Dedifferentiated amniotic fluid mesenchymal stem cell (primary cell): ENCODE results near the gene HOTAIR.

ENCODE experiments used
- DNase-seq: peaks from one replicate; pipeline ENCODE4 v3.0.0-alpha.2; 2016; ENCODE audit errors: extremely low spot score

The HOTAIR gene

DNA sequence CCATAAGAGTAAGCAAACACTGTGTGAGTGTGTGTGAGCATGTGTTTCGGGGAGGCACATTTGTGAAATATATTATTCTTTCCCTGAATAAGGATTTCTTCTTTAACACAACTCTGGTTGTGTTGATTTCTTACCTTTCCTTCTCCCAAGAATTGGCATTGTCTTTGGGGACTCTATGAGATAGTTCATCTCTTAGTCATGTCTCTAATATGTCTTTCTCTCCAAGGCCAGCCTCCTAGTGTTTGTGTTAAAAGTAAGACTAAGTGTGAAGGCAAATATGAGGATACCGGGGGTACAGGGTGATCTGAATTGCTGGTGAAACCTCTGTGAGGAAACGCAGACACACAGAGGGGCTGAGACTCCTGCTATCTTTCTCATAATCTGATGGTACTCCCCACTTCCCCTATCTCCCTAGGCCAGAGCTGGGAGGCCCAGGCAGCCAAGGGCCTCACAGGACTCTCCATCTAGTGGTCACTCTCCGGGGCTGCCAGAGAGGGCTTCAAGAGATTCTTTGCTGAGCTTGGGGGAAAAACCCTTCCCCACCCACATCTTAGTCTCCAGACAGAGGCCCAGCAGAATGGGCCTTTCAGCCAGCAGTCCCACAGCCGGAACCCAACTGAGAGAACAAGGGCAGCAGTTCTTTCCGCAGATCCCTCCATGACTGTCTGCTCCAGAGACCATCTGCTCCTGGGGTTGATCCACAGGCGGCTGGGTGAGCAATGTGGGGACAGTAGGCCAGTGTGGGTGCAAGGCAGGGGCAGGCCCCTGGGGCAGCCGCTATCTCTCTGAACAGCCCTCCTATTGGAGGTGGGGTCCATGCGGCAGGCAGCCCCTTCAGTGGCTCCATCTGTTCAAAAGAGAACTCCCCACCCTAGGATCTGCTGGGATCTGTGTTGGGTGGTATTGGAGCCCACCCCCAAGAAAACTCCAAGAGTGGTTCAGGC lies 25.8 kb downstream of the HOTAIR start:
- no peak for DNase-seq

DNA sequence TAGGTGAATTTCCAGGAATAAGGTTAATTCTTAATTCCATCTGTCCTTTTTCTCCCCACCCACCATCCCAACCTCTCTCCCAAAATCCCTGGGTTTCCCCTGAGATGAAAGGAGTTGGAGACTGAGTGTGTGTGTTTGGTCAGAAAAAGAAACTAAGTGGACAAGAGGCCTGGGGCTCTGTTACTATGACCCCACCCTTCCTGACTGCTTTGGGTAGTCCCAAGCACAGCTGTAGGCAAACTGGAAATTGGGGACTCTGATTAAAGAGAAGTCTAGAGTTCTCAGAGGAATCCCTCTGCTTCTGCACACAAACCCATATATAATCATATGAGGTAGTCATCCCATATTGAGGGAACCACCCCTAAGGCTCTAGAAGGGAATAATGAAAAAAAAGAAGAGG lies 27.0 kb downstream of the HOTAIR start:
- no peak for DNase-seq

DNA sequence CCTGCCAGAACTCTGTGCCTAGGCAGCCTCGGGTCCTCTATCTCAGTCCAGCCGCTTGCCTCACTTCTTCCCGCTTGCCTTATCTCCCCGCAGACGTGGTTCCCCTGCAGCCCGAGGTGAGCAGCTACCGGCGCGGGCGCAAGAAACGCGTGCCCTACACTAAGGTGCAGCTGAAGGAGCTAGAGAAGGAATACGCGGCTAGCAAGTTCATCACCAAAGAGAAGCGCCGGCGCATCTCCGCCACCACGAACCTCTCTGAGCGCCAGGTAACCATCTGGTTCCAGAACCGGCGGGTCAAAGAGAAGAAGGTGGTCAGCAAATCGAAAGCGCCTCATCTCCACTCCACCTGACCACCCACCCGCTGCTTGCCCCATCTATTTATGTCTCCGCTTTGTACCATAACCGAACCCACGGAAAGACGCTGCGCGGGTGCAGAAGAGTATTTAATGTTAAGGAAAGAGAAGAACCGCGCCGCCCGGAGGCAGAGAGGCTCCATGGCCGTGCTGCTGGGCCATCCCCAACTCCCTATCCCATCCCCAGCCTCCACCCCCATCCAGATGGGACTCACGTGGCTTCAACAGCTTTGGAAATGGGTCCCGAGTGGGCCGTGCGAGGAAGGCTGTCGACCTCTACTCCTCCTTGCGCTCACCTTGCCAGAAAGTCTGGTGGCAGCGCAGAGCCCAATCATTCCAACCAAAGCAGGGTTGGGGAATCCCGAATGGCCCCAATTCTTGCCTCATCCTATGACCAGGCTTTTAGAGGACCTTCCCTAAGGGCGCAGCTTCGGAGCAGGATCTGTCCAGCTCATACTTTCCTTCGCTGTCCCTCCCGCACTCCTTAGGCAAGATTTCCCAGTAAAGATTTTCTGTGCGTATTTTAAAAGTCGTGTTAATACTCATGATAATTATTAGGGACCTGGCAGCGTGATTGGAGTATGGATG lies 29.6 kb downstream of the HOTAIR start:
- no peak for DNase-seq

DNA sequence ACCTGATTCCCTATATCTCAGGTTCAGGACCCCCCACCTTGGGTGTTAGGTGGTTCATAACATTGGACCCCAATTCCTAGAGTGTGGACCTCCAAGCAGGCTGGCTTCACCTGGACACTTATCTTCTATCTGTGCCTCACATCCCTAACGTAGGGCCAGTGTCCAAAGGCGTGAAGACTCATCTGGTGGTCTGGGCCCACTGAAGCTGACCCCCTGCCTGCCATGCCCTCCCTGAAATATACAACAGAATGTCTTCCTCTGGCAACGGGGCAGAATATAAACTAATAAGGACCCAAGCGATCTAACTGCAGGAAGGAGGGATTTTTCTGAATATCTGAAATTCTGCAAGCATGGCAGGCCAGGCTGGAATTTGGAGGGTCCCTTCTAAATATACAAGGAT lies 30.5 kb downstream of the HOTAIR start:
- no peak for DNase-seq

DNA sequence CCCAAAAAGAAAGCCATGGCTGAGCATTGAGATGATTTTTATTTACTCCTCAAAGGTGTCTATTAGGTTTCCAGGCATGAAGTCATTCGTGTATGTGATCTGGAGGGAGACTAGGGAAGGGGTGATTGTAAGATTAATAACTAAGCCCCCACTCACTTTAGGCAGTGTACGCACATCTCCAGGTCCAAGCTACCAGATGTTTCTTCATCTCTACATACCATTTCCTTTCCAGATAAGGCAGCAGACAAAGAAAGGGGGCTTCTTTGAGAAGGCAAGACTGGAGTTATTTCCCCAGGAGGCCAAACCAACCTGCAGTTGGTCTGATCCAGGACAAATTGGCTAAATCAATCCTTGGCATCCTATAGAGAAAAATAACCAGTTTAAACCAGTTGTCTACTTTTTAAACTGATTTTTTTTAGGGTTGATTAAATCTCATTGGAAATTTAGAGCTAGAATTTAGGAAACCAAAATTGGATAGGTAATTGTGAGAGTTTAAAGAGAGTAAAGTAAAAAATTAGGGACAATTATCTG lies 32.2 kb downstream of the HOTAIR start:
- DNase-seq, result no peak

DNA sequence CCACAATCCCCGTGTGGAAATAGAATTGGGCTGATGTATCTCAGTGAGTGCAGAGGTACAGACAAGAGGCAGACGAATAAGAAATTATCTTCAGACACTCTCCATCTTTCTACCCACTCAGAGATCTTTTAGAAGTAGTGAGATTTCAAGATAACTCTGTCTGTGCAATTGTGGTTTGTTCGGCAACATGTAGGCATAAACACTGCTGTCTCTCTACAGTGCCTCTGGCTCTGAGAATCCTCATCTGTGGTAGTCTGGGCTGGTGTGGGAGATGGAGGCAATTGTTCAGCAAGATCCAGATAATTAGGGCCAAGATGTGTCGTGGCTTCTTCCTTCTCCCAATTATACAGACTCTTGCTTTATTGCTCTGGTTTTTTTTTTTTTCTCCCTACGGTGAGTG lies 33.0 kb downstream of the HOTAIR start:
- DNase-seq, result no peak

DNA sequence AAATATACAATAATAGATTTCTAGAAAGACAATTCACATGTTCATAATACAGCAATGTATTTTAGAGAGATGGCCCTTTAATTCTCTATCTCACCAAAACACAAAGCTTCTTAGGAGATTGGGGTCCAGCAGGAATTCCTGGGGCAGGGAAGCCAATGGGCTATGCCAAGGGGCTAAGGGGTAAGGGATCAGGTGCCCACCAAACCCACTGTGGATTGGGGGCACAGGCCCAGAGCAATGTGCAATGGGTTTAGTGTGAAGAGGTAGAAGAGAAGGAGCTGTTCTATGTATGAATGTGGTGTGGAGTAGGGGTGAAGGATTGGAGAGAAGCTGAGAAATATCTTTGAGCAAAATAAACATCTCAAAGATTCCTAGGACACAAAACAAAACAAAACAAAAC lies 33.6 kb downstream of the HOTAIR start:
- no peak for DNase-seq

DNA sequence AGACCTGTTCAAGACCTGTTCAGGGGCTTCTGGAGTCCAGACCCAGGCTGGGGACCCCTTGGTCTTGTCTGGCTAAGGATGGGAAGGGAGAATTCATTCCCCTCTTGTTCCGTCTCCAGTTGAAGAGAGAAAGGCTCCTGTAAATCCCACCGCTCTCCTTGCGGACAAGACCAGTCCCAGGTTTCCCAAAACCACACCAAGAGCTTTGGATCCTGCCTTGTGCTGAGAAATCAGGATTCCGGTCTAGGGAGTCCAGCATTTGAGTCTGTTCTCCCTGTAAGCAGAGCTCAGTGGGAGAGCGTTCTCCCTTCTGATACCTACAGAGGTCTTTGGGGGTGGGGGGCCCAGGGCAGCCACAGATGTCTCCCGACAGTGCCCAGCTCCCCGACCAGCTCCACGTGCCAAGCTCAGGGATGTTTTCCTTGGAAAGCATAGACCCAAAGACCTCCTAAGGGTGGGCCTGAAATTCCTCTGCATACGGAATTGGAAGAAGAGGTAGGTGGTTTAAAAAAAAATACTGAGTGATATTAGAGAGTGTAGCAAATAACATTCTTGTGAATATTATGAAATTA lies 34.2 kb downstream of the HOTAIR start:
- no peak for DNase-seq

DNA sequence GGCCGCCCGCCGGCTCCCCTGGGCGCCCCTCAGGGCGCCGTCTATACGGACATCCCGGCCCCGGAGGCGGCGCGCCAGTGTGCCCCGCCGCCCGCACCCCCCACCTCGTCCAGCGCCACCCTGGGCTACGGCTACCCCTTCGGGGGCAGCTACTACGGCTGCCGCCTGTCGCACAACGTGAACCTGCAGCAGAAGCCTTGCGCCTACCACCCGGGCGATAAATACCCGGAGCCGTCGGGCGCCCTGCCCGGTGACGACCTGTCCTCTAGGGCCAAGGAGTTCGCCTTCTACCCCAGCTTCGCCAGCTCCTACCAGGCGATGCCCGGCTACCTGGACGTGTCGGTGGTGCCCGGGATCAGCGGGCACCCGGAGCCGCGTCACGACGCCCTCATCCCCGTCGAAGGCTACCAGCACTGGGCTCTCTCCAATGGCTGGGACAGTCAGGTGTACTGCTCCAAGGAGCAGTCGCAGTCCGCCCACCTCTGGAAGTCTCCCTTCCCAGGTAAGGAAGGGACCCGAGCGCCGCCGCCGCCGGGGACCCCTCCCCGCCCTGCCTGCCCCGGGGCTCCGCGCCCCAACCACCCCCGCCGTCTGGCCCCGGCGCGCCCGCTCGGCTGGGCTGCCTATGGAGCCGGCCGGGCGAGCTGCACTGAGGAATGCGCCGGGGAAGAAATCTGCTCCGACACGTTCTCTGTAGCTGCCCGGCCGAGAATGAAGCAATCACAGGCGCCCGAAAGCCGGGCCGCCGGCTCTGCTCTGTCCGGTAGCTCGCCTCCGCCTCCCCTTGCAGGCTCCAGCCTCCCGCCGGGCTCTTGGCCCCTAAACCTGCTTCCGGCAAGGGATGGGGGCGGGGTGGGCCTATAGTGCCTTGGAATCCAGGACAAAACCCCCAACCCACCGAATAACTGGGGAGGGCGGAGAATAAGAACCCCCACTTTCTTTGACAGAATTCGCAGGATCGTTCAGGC lies 35.3 kb downstream of the HOTAIR start:
- no peak for DNase-seq

DNA sequence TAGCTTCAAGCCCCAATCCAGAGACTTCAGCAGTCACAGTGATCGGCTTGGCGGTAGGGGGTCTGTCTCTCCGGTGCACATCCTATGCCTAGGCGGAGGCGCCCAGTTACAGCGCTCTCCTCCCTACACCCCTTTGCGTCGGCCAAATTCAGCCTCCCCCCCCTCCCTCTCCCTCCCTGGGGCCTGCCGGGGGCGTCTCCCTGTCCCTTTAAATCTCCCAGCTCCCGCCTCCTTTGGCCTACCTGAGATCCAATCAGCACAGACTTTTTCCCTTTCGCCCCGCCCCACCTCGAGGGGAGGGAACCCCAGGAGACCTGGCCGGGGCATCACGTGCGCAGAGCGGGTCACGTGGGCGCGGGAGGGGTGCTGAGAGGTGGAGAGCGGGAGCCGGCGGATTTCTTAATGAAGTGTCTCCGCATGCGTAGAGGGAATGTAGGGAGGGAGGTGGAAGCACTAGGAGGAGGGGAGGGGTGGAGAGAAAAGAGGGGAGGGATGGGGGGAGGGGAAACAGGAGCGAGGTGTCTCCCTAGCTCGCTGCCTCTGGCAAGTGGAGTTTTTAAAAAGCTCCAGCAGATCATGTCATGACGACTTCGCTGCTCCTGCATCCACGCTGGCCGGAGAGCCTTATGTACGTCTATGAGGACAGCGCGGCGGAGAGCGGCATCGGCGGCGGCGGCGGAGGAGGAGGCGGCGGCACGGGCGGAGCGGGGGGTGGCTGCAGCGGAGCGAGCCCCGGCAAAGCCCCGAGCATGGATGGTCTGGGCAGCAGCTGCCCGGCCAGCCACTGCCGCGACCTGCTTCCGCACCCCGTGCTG lies 36.2 kb downstream of the HOTAIR start, which contains the start of gene HOXC13:
Gene HOXC13, plus strand, starts transcription at position 506 of the 815 bp plus-strand sequence. Its CDS starts 76 bp downstream, at position 582.
- DNase-seq, result no peak

DNA sequence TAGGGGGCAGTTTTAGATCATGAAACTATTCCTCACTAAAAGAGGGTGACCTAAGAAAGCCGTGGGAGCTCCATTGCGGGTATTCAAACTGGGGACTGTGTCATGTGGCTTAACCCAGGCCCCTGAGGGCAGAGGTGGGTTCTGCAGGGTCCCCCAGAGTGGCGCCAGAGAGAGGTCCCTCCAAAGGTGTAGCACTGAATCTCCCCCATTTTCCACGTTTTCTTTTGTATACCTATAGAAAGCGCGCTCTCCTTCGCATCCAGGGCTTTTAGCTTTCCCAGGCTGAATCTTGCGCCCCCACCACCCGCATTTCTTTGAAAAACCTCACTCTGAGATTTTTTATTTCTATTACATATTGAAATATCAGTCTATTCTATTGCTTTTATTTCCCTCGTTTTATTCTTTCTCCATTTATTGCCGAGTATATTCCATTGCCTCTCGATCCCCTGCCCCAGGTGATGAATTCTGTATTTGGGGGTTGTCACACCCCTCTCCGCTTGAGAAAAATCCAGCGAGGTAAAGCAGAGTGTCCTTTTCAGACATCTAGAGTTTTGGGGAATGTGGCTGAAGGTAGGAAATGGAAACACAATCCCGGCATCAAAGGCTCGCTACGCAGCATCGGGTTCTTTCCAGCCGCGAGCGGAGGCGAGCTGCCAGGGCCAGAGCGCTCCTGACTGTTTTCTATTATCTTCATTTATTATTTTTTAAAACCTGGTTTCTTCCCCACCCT lies 37.0 kb downstream of the HOTAIR start:
- DNase-seq, result no peak

DNA sequence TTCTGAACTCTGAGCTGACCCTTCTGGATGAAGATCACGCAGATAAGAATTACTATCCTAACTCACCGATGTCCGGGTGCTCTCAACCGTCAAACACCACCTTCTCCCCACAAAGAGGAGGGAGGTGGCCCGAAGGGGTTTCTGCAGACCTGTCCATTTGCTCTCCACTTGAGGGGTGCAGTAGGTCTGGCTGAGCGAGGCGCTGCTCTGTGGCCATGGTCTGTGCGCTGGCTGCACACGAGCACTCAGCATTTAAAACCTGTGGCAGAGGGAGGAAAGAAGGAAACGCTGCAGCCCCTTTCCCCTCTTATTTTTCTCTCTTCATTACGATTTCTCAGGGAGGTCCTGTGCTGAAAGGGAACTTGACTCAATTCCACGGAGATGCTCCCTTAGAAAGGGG lies 37.7 kb downstream of the HOTAIR start:
- no peak for DNase-seq

DNA sequence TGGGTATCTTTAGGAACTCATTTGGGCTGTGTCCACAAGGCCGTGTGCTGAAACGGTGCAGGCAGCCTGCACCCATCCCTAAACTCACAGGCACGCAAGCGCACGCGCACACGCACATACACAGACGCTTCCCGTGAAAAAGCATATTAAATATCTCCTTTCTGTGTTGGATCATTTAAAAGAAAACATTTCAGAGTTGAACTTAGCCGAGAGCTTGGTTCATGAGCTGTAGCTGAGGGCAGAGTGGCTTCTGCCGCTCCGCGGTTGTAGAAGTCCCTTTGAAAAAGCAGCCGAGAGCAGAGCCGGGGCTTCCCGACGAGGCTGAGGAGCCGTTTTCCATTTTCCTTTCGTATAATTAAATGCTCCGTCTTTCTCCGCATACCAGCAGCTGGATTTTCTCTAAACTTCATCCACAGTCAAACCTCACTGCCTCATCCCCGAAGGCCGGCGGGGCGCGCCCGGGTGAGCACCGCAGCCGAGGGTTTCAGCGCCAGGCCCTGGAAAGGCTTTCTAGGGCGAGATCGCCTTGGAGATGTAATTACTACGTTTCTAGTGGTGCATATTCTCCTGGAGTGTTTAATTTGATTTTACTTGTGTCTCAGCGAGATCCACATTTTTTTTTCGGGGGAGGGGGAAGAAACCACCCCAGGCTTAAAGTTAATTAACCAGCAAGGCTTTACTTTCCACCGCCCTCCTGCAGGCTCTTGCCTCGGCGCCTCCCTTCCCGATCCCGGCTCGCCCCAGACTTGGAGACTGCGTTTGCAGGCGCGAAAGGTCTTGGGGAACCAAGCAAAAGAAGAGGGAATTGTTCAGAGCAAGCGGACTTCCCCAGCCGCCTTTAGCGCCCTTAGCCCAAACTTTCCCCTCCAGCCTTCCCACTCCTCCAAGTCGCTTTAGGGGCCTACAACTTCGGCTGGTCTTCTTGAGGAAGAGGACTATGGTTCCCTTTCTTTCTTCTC lies 39.1 kb downstream of the HOTAIR start:
- DNase-seq, result no peak

DNA sequence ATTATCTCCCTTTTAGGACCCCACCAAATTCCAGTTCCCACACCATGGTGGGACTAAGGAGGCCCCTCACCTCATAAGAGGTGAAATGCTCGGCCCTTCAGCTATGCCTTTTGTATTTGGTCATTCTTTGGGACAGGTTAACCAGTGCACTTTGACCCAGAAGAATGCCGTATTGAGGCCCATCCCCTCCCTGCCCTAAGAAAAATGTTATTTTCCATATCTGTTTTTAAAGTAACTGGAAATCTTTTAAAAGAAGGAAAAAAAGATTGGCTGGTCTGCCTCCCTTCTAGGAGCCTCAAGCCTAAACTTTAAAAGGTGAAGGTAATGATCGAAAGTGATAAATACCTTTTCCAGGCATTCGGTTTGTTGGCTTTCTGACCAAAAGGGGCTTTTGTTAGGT lies 41.8 kb downstream of the HOTAIR start:
- no peak for DNase-seq

DNA sequence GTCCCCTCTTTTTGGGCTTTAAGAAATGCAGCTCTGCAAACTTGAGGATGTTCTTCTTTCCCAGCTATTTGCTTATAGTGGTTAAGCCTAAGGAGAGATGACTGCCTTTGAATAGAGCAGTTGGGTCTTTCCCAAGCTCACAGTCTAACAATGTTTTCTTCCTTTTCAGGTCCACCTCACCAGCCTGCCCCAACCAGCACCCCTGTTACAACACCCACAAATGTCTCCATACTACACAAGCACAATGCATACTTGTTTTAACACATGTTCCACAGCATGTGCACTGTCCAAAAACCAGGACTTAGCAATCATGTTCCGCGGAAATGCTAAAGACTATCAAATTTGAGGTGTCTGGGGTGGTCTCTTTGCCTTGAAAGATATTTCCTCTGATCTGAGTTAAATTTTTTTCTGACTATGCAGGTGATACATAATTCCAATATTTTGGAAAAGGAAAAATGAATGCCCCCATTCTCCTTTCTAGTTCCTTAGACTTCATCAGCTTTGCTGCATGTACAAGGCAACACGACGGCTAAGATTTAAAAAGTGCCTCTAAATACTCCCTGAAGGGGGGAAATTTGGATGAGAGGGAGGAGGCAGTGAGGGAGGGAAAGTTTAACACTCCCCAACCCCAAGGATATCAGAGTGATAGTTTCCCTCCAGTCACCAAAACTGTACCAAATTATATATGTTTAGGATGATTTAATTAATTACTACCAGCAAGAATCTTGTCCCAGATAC lies 42.7 kb downstream of the HOTAIR start:
- no peak for DNase-seq

DNA sequence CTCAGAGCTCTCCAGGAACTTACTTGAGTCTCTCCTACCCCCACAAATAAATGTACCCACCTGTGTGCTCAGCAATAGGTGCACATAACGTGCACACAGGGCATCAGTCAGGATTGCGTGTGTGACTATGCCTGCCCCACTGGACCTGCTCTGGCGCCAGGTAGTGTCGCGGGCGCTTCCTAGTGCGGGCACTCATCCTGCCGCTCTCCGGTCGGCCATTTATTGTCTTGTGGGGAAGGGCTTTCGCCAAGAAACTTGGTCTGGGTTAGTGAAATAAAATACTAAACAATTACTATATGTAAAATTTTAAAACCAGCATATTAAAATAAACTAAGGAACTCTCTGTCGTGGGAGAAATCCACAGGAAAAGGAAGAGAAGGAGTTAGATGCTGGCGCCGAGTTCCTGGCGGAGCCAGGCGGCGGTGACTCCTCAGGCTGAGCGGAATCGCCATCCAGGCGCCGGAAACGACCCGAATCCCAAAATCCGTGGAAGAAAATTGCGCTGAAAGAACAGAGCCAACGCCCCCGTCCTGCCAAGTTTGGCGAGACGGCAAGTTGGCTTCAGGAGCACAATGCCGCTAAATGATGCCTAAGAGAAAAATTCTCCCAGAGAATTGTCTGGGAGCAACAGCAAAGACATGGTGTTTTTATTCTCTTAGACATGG lies 44.0 kb downstream of the HOTAIR start:
- no peak for DNase-seq

DNA sequence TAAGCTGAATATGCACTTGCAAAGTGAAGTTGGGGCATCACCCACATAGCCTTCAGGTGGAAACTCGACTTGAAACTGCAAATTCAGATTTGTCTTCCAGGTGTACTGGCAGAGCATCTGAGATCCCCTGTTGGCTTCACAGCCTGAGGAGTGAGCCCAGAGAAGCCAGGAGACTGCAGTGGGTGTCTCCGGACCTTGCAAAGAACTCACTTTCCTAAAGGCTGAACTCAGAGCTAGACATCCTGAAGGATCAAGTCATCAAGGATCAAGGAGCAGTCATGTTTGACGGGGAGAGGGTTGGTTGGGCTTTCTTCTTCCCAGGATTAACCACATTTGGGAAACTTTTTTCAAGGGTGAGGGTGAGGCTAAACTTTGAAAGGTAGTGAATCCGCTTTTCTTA lies 45.2 kb downstream of the HOTAIR start:
- DNase-seq, result no peak
